DND-41 (cell line): ENCODE measurements around the gene ARL17B.
"Not testable (repeated sequence)": the region's sequence is repeated elsewhere in the genome, so short reads cannot be mapped to it uniquely, and the experiment has no call there.

Experiments used
- ATAC-seq: fragments of 200-7000 bp; cut with Tn5 transposase; 3 replicates; pipeline ENCODE4 v1.9.1; 2021; ENCODE audit warnings: low read depth; ENCODE audit not compliant: insufficient read depth
- DNase-seq: peaks from one replicate; pipeline ENCODE4 v3.0.0-alpha.2; 2020
- H2AFZ ChIP-seq: 2 replicates; pipeline ENCODE4 v1.6.0; 2012; ENCODE audit warnings: low read depth, low read length
- H3K27ac ChIP-seq: 2 replicates; pipeline ENCODE4 v1.5.1; 2012; ENCODE audit warnings: low read length, inconsistent platforms
- H3K27me3 ChIP-seq: fragments of 200-600 bp; sonication (generic); 2 replicates; pipeline ENCODE4 v1.6.0; 2012; ENCODE audit warnings: low read length, mild to moderate bottlenecking, inconsistent platforms; ENCODE audit not compliant: insufficient read depth, poor library complexity
- H3K36me3 ChIP-seq: 2 replicates; pipeline ENCODE4 v1.5.1; 2012; ENCODE audit warnings: low read length, inconsistent platforms; ENCODE audit not compliant: insufficient read depth
- H3K4me1 ChIP-seq: 2 replicates; pipeline ENCODE4 v1.5.1; 2012; ENCODE audit warnings: mild to moderate bottlenecking, low read length; ENCODE audit not compliant: insufficient read depth
- H3K4me2 ChIP-seq: 2 replicates; pipeline ENCODE4 v1.6.0; 2012; ENCODE audit warnings: mild to moderate bottlenecking, moderate library complexity, low read length, inconsistent platforms; ENCODE audit not compliant: insufficient read depth
- H3K4me3 ChIP-seq, 2 experiments: fragments of 200-600 bp in 1 of 2; shearing (Covaris generic) in 1 of 2; 2 replicates each; pipeline ENCODE4 v1.5.1; 2012 to 2016; ENCODE audit warnings: inconsistent platforms in 2 of 2, low read length in 2 of 2, mild to moderate bottlenecking in 2 of 2, low read depth in 1 of 2, moderate library complexity in 1 of 2
- H3K79me2 ChIP-seq: 2 replicates; pipeline ENCODE4 v1.6.0; 2012; ENCODE audit warnings: low read length, inconsistent platforms; ENCODE audit not compliant: insufficient read depth
- H3K9ac ChIP-seq: 2 replicates; pipeline ENCODE4 v1.6.0; 2012; ENCODE audit warnings: low read depth, mild to moderate bottlenecking, inconsistent platforms, low read length, moderate library complexity
- H3K9me3 ChIP-seq: 2 replicates; pipeline ENCODE4 v1.5.1; 2012; ENCODE audit warnings: low read length, moderate library complexity, mild to moderate bottlenecking, inconsistent platforms; ENCODE audit not compliant: insufficient read depth, severe bottlenecking
- H4K20me1 ChIP-seq: 2 replicates; pipeline ENCODE4 v1.6.0; 2012; ENCODE audit warnings: low read length; ENCODE audit not compliant: insufficient read depth

The ARL17B gene

DNA sequence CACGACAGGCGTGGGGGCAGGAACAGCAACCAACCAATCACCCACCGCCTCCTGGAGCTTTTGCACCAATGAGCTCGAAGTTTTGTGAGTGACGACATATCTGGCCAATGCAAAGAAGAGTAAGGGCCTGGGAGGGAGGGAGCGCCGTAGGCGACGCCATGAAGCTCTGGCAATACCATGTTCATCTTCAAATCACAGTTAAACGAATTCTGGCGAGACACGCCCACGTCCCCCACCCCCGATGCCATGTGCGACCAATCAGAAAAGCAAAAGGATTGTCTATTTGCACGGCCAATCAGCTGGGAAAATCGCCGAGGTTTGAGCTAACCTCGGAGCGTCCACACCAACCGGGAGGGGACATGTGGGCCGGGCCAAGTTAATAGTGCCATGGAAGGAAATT, at the start of gene ARL17B:
TSS of gene ARL17B (minus strand) at position 12 of the 400 bp plus-strand sequence. CDS start 3,369 bp downstream, outside the sequence.
- not testable (repeated sequence) for H2AFZ ChIP-seq, H3K27ac ChIP-seq, H4K20me1 ChIP-seq, H3K79me2 ChIP-seq, H3K4me1 ChIP-seq, H3K4me3 ChIP-seq, H3K9ac ChIP-seq, H3K4me2 ChIP-seq, H3K36me3 ChIP-seq, H3K9me3 ChIP-seq, H3K27me3 ChIP-seq
- ATAC-seq = peak; percentile 98
- peak; percentile 96 for DNase-seq

DNA sequence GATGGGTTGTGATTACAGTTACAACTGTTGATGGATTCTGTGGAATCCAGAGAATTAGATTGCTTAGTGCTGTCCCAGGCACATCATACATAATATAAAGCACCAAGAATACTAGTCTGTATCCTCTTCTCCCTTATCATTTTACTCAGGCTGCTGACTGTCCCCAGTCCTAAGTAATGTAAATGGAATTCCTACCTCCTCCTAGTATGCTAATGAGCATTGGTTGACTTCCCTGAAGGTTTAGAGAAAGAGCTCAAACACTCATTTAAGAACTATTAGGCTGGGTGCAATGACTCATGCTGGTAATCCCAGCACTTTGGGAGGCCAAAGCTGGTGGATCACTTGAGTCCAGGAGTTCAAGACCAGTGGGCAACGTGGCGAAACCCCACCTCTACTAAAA, 48.3 kb upstream of the ARL17B start:
- not testable (repeated sequence) for H3K4me1 ChIP-seq, H3K27ac ChIP-seq, H2AFZ ChIP-seq, H3K9me3 ChIP-seq, H3K36me3 ChIP-seq, H3K27me3 ChIP-seq, DNase-seq, H3K79me2 ChIP-seq, H4K20me1 ChIP-seq, H3K9ac ChIP-seq, H3K4me2 ChIP-seq, H3K4me3 ChIP-seq, ATAC-seq

DNA sequence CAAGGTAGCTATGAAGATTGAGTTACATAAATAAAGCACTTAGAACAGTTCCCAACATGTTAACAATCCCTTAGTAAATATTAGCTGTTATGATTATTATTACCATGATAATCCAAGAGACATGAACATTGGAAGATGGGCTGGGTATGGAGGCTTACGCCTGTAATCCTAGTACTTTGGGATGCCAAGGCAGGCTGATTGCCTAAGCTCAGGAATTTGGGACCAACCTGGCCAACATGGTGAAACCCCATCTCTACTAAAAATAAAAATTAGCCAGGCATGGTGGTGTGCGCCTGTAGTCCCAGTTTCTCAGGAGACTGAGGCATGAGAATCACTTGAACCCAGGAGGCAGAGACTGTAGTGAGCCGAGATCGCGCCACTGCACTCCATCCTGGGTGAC, 45.6 kb upstream of the ARL17B start:
- H3K27ac ChIP-seq, H4K20me1 ChIP-seq, H3K36me3 ChIP-seq, H3K9ac ChIP-seq, H3K4me3 ChIP-seq, H3K9me3 ChIP-seq, H3K4me1 ChIP-seq, H3K4me2 ChIP-seq, H3K27me3 ChIP-seq, ATAC-seq, H3K79me2 ChIP-seq, DNase-seq, H2AFZ ChIP-seq: not testable (repeated sequence)

DNA sequence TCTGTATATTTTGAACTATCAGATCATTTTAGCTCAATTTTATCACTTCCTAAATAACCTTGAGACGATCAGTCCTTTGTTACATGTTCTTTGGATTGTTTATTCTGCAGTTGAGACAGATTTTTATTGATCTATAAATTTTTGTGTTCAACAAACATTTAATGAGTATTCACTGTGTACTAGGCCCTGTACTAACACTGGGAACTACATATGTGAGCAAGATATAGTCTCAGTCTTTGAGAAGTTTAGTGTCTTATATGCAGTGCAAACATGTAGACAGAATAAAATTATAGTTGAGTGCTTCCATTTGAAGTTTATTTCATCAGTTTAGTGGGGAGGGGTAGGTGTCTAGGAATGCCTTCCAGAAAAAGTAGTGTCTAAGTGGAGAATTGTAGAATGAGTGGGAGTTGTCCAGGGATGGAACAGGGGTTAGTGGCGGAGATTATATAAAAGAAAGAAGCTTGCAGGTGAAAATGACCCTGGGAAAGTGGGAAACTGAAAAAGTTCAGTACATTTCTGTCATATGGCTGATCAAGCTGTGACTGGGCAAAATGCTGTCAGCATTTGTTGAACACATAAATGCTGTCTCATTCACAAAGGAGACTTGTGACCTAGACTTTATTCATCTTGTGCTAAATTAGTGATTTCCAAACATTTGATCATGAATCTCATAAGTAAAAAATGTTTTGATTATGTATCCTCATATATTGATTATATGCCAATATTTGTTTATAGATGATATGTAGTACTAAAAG, 39.6 kb upstream of the ARL17B start:
- not testable (repeated sequence) for ATAC-seq

DNA sequence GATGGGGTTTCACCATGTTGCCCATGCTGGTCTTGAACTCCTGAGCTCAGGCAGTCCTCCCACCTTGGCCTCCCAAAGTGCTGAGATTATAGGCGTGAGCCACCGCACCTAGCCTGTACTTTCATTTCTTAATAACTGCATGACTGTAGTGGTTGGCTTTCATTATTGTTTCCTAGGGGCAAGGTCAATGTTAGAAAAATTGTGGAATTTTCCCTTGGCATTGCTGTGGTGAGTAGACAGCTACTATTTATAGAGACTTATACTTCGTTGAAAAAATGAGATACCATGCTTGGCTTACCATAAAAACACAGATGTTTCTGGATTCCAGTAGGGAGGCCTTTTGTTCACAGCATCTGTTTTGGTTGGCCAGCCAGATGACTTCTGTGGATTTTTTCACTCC, 39.0 kb upstream of the ARL17B start:
- not testable (repeated sequence) for H3K4me2 ChIP-seq, H3K79me2 ChIP-seq, H2AFZ ChIP-seq, H4K20me1 ChIP-seq, H3K36me3 ChIP-seq, H3K4me1 ChIP-seq, H3K4me3 ChIP-seq, H3K27me3 ChIP-seq, ATAC-seq, H3K9ac ChIP-seq, H3K27ac ChIP-seq, H3K9me3 ChIP-seq, DNase-seq

More for the DNA sequence above, 39.6 kb upstream of the ARL17B start:
- not testable (repeated sequence) for H3K4me3 ChIP-seq, H4K20me1 ChIP-seq, H2AFZ ChIP-seq, H3K79me2 ChIP-seq, H3K4me2 ChIP-seq, H3K36me3 ChIP-seq, H3K27me3 ChIP-seq, H3K27ac ChIP-seq, H3K4me1 ChIP-seq, DNase-seq, H3K9ac ChIP-seq, H3K9me3 ChIP-seq

DNA sequence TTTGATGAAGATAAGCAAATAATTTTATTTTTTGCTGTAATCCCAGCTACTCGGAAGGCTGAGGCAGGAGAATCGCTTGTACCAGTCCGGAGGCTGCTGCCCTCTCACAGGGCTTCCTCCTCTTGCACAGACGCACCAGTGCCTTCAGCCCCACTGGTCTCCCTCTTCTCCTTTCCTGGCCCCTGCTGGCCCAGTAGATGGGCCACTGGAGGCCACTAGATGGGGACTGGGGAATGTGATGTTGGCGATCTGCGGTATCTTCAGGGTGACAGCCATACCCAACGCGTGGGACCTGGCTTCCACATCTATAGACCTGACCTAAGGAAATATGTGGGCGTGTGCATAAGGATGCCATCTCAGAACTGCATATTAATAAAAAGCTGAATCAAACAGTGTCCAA, 38.4 kb upstream of the ARL17B start:
- not testable (repeated sequence) for DNase-seq, H3K4me2 ChIP-seq, H3K9ac ChIP-seq, ATAC-seq, H3K4me3 ChIP-seq, H3K4me1 ChIP-seq, H4K20me1 ChIP-seq, H2AFZ ChIP-seq, H3K79me2 ChIP-seq, H3K27me3 ChIP-seq, H3K27ac ChIP-seq, H3K36me3 ChIP-seq, H3K9me3 ChIP-seq

DNA sequence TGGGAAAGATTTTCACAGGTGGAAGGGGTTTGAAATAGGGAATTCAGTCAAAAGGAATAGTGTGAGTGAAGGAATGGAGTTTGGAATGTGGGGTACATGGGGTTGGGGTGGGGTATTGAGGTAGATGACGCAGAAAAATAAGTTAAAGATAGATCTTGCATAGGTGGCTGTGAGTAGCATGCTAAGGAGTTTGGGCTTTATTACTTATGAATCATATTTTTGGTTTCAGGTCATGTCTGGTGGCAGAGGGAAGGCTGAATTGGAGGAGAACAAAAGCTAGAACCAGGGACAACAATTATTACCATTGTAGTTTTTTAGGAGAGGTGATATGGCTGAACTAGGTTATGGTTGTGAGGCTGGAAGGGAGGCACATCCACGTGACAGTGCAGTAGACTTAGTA, 34.7 kb upstream of the ARL17B start:
- ATAC-seq, H3K79me2 ChIP-seq, H3K36me3 ChIP-seq, H3K9ac ChIP-seq, H3K4me3 ChIP-seq, H4K20me1 ChIP-seq, DNase-seq, H2AFZ ChIP-seq, H3K4me2 ChIP-seq, H3K9me3 ChIP-seq, H3K4me1 ChIP-seq, H3K27me3 ChIP-seq, H3K27ac ChIP-seq: not testable (repeated sequence)

DNA sequence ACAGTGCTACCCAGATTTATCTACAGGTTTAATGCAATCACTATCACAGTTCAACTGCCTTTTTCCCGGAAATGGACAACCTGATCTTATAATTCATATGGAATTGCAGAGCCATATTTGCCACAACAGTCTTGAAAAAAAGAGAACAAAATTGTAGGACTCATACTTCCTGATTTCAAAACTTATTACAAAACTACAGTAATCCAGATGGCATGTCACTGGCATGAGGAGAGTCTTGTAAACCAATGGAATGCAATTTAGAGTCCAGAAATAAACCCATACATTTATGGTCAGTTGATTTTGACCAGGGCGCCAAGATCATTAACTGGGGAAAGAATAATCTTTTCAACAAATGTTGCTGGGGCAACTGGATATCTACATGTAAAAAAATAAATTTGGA, 32.1 kb upstream of the ARL17B start:
- H3K4me2 ChIP-seq, ATAC-seq, H3K9ac ChIP-seq, H2AFZ ChIP-seq, H3K79me2 ChIP-seq, H3K27me3 ChIP-seq, H4K20me1 ChIP-seq, H3K4me1 ChIP-seq, H3K36me3 ChIP-seq, H3K9me3 ChIP-seq, DNase-seq, H3K4me3 ChIP-seq, H3K27ac ChIP-seq: not testable (repeated sequence)
